NAMALWA (cell line): ENCODE results near the gene EPHB4.
A peak's percentile ranks its signal among the peaks of the same experiment; 100 is the strongest.
"Not testable (repeated sequence)": the region's sequence is repeated elsewhere in the genome, so short reads cannot be mapped to it uniquely, and the experiment has no call there.

Experiments used
- DNase-seq: peaks from one replicate; pipeline ENCODE4 v3.0.0-alpha.2; 2015; ENCODE audit warnings: low spot score

Gene EPHB4

DNA sequence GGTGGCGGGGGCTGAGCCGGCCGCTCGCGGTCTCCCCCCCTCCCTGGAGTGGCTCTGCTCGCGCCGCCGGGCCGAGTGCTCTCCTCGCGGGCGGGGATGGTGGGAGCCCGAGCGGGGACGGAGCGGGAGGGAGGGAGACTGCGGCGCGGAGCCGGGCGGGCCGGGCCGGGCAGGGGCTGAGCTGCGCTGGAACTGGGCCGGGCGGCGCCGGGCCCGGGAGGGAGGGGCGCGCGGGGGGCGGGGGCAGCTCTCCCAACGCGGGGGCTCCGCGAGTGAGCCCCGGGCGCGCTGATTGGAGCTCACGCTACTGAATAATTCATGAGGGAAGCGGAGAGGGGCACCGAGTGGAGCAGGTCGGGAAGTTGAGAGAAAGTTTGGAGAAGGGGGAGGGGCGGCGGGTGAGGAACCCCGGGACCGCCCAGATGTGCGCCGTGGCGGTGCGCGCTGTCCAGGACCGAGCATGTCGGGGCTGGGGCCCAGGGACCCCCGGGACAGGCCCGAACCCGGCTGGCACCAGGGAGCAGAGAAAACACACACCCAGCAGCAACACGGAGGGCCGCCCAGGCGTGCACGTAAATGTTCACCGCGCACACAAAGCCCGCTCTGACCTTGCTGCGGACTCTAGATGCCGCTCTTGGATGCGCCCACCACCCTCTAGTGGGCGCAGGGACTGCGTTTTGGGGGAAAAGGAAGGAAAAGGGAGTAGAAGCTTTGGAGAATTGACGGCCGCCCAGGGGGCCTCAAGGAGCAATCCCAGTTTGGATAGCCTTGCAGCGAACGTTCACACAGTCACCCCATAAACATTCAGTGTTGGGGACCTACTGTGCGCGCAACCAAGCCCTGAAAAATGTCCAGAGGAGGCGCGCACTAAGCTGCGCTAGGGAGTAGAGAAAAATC is at the start of gene EPHB4:
Gene EPHB4 (minus strand): TSS at position 194 of the 897 bp plus-strand sequence. CDS start 493 bp downstream, outside the sequence.
- no peak for DNase-seq

DNA sequence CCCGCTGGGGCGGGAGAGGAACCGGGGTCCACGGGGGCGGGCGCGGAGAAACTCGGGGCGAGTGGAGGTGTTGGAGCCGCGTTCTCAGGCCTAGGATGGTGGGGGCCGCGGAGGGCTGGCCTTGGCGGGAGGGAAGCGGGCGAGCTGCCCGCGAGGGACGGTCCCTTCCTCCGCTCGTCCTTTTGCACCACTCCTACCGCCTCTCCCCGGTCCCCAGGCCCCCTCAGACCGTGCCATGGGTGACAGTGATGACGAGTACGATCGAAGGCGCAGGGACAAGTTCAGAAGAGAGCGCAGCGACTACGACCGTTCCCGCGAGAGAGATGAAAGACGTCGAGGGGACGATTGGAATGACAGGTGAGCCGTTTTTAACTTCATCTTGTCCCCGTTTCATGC is 48.0 kb upstream of the EPHB4 start:
- DNase-seq, result peak; percentile 81

DNA sequence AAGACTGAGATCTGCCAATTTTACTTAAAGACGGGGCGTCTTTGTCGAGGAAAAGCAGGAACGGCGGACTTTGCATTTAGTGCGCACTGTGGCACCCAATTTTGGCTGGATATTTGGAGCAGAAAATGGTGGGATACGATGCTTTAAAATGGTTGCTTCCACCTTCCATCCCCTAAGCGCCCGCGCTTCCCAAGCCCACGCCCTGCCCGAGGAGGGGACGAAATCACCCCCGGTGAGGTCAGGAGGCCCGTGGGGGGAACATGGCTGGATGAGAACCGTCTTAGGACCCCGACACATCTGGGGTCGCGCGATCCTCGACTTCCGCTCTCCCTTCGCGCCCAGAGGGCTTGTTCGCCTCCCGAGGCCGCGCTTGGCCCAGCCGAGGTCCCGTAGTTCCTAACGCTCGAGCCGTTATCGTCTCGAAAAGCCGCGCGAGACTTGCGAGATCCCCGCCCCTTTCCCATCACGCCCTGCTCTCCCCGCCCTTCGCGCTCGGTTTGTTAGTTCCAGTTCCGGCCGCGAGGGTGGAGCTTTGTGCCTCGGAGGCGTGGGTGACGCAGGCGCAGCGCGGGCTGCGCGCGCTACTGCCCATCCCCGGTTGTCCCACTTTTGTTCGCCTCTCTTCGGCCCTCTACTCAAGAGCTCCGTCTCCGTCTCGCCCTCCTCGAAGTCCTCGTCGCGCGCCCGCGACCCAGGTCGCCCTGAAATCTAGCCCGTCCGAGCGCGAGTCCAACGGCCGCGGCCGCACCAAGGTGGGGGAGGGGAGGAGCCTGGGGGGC is 47.4 kb upstream of the EPHB4 start, which contains the start of gene SRRT:
Gene SRRT (plus strand): TSS at position 527 of the 779 bp plus-strand sequence. CDS start 488 bp downstream, outside the sequence.
- peak; percentile 100 for DNase-seq

DNA sequence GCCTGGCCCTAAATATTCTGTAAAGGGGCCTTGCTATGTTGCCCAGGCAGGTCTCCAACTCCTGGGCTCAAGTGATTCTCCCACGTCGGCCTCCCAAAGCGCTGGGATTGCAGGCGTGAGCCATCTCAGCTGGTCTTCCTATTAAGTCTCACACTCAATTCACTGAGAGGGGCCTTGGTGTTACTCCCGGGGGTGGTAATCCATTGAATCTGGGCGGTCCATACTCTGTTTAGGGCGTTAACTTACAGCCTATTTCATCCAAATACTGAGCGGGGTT is 46.9 kb upstream of the EPHB4 start:
- DNase-seq, result no peak

DNA sequence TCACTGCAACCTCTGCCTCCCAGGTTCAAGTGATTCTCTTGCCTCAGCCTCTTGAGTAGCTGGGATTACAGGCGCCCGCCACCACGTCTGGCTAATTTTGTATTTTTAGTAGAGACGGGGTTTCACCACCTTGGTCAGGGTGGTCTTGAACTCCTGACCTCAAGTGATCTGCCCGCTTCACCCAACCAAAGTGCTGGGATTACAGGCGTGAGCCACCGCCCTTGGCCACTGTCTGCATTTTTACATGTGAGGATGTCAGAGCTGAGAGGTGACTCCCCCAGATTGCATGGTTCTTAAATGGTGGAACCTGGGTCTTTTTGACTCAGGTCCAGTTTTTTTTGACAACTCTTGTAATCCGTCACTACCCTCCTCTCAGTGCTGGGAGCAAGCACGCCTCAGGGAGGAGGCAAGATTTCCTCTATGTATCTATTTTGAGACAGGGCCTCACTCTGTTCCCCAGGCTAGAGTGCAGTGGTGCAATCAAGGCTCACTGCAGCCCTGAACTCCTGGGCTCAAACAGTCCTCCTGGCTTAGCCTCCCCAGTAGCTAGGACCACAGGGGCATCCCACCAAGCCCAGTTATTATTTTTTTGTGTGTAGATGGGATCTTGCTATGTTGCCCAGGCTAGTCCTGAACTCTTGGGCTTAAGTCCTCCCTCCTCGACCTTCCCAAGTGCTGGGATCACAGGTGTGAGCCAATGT is 46.4 kb upstream of the EPHB4 start:
- no peak for DNase-seq

DNA sequence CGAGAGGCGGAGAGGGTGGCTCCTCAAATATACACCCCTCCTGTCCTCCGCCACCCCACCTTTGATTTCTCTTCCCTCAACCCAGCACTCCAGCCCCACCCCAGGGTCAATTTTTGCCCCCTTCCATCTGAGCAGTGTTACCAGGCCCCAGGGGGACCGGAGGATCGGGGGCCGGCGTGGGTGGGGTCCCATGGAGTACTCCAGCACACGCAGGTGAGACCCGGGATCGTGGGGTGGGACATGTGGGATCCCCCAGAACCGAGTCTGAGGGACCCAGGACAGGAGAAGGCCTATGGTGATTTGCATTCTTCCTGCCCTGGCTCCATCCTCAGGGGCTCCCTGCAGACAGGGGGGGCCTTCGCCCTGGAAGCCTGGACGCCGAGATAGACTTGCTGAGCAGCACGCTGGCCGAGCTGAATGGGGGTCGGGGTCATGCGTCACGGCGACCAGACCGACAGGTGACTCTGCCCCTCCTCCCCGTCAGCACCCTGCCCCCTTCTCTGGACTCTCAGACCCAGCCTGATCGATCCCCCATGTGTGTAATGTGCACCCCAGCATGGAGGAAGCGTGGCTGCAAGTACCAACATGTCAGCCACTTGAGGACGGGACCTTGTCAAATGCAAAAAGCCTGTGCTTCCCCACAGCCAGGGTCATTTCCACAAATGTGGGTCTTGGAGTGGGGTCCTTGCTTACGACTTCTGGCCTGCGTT is 40.6 kb upstream of the EPHB4 start:
- DNase-seq, result no peak

DNA sequence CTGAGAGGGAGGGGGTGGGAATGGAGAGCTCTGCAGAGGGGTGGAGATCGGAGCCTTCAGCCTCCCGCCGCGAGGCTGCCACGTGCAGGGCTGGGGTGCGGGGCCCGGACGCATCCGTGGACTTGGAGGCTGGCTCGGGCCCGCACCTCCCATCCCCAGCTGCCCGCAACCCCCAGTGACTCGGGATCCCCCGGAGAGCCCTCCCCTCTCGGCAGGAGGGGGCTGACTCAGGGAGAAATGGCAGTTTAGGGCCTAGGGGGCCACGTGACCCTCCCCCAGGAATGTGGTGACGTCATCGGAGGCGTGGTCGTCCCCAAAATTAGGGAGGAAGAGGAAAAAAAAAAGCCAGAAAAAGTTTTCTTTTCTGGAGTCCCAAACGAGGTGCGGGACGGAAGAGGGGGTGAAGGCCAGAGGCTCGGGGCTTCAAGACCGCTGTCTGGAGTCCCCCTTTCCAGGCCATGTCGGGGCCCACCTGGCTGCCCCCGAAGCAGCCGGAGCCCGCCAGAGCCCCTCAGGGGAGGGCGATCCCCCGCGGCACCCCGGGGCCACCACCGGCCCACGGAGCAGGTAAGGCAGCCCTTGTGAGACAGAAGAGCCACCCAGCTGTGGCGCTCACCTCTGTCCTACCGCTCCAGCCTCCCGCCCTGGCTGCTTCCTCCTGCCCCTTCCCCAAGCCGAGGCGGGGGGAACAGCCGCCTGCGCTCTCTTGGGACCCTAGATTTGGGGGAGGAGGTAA is 39.9 kb upstream of the EPHB4 start, which contains the start of gene TRIP6:
Gene TRIP6 (plus strand): TSS at position 348 of the 736 bp plus-strand sequence. CDS start 111 bp downstream, at position 459.
- peak; percentile 59 for DNase-seq

DNA sequence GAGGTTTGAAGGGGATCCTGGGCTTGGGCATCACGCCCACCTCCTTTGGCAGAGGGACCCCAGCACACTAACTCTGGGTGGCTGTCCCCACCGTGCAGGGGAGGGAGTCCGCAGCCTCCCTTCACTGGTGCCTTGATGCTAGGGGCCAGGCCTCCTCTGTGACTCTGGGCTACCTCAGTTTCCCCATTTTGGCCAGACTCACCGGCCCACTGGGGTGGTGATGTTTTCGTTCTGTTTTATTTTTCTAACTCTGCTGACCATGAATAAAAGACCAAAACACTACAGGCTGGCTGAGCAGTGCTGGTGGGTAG is 39.4 kb upstream of the EPHB4 start:
- DNase-seq, result no peak

DNA sequence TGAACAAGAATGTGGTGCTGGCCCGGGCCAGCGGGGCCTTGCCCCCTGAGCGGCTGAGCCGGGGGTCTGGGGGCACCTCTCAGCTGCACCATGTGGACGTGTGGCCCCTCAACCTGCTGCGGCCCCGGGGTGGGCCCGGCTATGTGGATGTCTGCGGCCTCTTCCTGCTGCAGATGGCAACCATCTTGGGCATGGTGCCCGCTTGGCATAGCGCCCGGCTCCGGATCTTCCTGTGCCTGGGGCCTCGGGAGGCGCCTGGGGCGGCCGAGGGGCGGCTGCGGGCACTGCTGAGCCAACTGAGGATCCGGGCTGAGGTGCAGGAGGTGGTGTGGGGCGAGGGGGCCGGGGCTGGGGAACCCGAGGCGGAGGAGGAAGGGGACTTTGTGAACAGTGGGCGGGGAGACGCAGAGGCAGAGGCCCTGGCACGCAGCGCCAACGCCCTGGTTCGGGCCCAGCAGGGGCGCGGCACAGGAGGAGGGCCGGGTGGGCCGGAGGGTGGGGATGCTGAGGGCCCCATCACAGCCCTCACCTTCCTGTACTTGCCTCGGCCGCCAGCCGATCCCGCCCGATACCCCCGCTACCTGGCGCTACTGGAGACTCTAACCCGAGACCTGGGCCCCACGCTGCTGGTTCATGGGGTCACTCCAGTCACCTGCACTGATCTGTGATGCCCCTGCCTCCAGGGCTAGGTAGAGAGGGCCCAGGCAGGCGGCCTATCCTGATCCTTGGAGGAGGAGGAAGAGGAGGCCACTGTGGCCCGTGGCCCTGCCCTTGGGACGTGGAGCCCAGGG is 38.8 kb upstream of the EPHB4 start:
- no peak for DNase-seq

DNA sequence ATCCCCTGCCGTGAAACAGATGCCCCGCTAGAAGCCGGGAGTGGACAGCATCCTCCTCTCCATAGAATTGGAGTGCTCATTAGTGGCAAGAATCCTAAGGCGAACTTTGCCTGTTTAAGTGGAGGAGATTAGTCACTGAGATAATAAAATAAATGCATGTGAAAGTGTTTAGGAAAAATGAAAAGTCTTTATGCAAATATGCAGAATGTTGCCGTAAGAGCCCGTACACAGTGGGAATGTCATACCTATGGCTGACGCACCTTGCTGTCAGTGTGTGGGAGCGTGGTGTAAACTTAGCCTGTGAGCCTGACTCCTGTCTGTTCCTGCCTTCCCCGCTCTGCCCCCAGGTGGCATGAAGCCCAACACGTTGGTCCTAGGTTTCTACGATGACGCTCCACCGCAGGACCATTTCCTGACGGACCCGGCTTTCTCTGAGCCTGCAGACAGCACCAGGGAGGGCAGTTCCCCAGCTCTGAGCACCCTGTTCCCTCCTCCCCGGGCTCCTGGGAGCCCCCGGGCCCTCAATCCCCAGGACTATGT is 38.1 kb upstream of the EPHB4 start:
- DNase-seq, result no peak

DNA sequence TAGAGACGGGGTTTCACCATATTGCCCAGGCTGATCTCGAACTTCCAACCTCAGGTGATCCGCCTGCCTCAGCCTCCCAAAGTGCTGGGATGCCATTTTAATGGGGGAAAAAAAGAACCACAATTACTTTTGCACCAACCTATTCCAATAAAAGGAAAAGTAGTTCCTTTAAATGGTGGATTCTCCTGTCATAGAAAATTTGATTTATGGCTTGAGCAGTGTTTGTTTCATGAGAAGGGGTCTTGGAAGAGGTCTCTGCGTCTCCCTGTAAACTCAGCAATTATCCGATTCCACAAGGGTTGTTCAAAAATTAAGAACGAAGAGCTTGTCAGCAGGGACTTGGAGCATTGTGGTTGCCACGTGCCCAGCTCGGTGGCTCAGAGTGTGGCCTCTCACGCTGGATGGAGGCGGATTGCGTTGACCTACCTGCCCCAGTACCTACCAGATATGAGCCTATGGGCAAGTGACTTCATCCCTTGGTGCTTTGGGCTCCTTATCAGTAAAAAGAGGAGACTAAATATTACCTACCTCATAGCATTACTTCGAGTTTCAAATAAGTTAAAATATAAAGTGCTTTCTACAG is 37.0 kb upstream of the EPHB4 start:
- no peak for DNase-seq

DNA sequence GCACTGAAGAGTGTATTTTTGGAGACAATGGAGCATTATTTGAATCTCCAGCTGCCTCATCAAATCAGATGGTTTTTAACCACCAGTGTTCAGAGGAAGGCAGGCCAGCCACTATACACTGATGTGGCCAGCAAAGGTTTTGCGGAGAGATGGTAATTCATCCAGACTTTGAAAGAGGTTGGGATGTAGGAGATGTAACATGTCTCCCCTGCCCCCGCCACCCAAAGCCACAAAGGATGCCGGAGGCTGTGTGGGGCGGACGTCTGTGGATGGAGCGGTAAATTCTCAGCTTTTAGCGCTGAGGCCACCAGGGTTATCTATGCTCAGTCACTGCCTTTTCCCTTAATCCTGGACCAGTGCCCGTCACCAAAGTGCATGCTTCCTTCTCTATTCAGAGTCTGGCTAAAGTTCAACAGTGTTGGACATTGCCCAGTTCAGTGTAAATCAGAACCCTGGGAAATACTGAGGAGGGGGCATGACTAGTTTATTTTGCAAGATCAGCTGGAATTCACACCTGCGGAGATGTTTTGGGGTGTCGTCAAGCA is 36.2 kb upstream of the EPHB4 start:
- no peak for DNase-seq

DNA sequence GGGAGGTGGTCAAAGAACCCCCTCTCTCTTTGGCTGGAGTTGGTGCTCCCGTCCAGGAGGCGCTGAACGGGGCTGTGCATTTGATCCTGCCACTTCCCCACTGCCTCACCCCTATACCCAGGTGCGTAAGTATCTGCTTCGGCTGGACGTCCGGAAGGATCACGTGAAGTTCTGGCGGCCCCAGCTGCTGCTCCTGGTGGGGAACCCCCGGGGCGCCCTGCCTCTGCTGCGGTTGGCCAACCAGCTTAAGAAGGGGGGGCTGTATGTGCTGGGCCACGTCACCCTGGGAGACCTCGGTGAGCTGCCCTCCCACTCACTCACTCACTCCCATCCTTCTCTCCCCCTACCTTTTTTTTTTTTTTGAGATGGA is 34.3 kb upstream of the EPHB4 start:
- DNase-seq, result no peak

DNA sequence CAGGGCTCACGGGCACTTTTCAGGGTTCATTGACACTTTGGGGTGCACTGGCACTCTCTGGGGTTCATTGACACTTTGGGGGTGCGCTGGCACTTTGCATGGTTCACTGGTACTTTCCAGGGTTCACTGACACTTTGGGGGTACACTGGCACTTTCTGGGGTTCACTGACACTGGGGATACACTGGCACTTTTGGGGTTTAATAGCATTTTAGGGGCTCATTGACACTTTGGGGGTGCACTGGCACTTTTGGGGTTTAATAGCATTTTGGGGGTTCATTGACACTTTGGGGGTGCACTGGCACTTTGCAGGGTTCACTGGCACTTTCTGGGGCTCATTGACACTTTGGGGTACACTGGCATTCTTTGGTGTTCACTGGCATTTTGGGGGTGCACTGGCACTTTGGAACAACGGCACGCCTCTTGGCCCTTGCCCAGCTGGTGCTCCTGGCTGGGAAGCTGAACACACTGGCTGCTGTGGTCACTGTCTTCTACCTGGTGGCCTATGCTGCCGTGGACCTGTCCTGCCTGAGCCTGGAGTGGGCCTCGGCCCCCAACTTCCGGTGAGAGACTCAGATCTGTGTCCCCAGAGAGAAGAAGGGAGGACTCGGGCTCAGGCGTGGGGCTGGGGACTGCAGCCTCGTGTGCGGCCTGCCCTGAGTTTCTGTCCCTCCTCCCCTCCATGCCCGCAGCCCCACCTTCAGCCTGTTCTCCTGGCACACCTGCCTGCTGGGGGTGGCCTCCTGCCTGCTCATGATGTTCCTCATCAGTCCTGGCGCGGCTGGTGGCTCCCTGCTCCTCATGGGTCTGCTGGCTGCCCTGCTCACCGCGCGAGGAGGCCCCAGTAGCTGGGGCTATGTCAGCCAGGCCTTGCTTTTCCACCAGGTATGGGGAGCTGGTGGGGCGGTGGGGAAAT is 33.6 kb upstream of the EPHB4 start:
- DNase-seq, result no peak

DNA sequence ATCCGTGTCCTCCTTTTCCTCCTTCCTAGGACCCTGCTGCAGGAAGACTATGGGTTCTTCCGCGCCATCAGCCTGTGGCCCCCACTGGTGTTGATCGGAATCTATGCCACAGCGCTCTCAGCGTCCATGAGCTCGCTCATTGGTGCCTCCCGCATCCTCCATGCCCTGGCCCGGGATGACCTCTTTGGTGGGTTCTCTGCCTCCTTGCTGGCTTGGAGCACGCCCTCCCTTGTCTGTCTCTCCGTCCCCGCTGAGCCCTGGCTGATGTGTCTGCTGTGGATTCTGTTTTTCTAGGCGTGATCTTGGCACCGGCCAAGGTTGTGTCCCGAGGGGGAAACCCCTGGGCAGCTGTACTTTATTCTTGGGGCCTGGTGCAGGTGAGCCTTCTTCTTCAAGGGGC is 32.5 kb upstream of the EPHB4 start:
- DNase-seq, result no peak

DNA sequence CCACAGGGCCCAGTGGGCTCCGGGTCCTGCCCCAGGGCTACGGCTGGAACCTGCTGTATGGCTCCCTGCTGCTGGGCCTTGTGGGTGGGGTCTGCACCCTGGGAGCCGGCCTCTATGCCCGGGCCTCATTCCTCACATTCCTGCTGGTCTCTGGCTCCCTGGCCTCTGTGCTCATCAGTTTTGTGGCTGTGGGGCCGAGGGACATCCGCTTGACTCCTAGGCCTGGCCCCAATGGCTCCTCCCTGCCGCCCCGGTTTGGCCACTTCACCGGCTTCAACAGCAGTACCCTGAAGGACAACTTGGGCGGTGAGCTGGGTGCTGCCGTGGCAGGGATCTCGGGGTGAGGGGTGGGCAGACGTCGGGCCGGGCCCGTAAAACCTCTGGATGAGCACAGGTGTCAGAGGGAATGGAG is 29.6 kb upstream of the EPHB4 start:
- no peak for DNase-seq

DNA sequence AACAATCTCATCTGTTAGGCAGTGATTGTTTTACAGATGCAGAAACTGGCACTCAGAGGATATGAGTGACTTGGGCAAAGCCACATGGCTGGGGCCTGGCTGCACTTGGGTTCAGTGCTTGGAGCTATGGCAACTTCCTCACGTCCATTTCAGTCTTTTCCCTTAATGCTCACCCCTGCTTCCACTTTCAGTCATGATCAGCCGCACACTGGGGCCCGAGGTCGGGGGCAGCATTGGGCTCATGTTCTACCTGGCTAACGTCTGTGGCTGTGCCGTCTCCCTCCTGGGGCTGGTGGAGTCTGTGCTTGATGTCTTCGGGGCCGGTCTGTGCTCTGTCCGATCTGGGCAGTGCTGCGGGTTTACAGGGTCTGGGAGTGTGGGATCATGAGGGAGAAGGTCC is 28.2 kb upstream of the EPHB4 start:
- DNase-seq, result no peak

DNA sequence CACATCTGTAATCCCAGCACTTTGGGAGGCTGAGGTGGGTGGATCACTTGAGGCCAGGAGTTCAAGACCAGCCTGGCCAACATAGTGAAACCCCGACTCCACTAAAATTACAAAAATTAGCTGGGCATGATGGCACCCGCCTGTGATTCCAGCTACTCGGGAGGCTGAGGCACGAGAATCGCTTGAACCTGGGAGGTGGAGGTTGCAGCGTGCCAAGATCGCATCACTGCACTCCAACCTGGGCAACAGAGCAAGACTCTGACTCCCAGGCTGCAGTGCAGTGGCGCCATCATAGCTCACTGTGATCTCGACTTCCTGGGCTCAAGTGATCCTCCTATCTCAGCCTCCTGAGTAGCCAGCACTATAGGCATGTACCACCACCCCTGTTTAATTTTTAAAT is 27.6 kb upstream of the EPHB4 start:
- not testable (repeated sequence) for DNase-seq
